HCT116 (cell line): ENCODE results near the gene GNG7. TPM values are rescaled to one million over a fixed set of nuclear protein-coding genes. Genes with fewer than 3 reads are reported as not detected.

ENCODE experiments used
- ATAC-seq: fragments of 200-7000 bp; cut with Tn5 transposase; 2 replicates; pipeline ENCODE4 v1.9.1; 2020; ENCODE audit warnings: mild to moderate bottlenecking, moderate library complexity
- BruUV-seq: library from RNA; stranded (reverse); fragments of 400-500 nt; replicated peaks from 2 replicates; lab custom pipeline; 2021; lab: Mats Ljungman, UMichigan
- CTCF ChIA-PET: fragments of 300-600 bp; sonication (Branson Sonifier 250); formaldehyde crosslinking; loops from one replicate; lab custom pipeline; 2021; ENCODE audit warnings: antibody characterized with exemption; lab: Charles Lee
- POLR2A ChIA-PET: fragments of 300-600, 350-600 bp; sonication (Branson Sonifier 250); formaldehyde crosslinking; loops from one replicate; lab custom pipeline; 2021; ENCODE audit warnings: antibody characterized with exemption; lab: Charles Lee
- RAD21 ChIA-PET, 2 experiments: fragments of 300-600 bp; sonication (Branson Sonifier 250); formaldehyde crosslinking; loops; one replicate each; lab custom pipeline; 2023; ENCODE audit warnings: low total read pairs in 2 of 2; ENCODE audit not compliant: uncharacterized antibody in 2 of 2, unreplicated experiment in 2 of 2, low non-redundant PET in 1 of 2; lab: Charles Lee
- DNase-seq: peaks from one replicate; pipeline ENCODE4 v3.0.0-alpha.2; 2010; ENCODE audit warnings: low read depth, low spot score
- H2AFZ ChIP-seq: fragments of 200-600 bp; shearing (Covaris generic), sonication (generic); 2 replicates; pipeline ENCODE4 v1.6.1; 2017; ENCODE audit warnings: low read depth, mixed run types, mixed read lengths, antibody characterized with exemption, low read length; ENCODE audit not compliant: poor library complexity, severe bottlenecking
- H3K27ac ChIP-seq: 2 replicates; pipeline ENCODE4 v1.5.1; 2012; ENCODE audit warnings: low read depth, low read length
- H3K27me3 ChIP-seq: fragments of 200-600 bp; sonication (generic); 2 replicates; pipeline ENCODE4 v1.6.1; 2016; ENCODE audit warnings: mixed run types, low read length, mixed read lengths; ENCODE audit not compliant: insufficient read depth
- H3K36me3 ChIP-seq, 2 experiments: fragments of 200-500 bp in 1 of 2; fragments of 200-600 bp in 1 of 2; sonication (Bioruptor generic) in 1 of 2; sonication (generic) in 1 of 2; 2 replicates each; pipeline versions ENCODE4 v1.5.1 to v1.6.1; 2014 to 2016; ENCODE audit warnings: low read length in 2 of 2, inconsistent platforms in 1 of 2, mixed read lengths in 1 of 2, mixed run types in 1 of 2; ENCODE audit not compliant: insufficient read depth in 2 of 2, control insufficient read depth in 1 of 2
- H3K4me1 ChIP-seq, 2 experiments: fragments of 200-600 bp in 1 of 2; sonication (generic) in 1 of 2; 2 replicates each; pipeline versions ENCODE4 v1.5.1 to v1.6.1; 2012 to 2017; ENCODE audit warnings: low read length in 2 of 2, inconsistent platforms in 1 of 2, mild to moderate bottlenecking in 1 of 2, mixed read lengths in 1 of 2, mixed run types in 1 of 2, moderate library complexity in 1 of 2; ENCODE audit not compliant: insufficient read depth in 2 of 2, control insufficient read depth in 1 of 2
- H3K4me2 ChIP-seq: fragments of 200-600 bp; sonication (generic); 2 replicates; pipeline ENCODE4 v1.6.1; 2017; ENCODE audit warnings: mixed run types, low read length, mixed read lengths
- H3K4me3 ChIP-seq, 2 experiments: fragments of 200-600 bp in 1 of 2; sonication (generic) in 1 of 2; replicated peaks in 1 of 2; 2 replicates each; pipeline ENCODE4 v1.5.1; 2011 to 2016; ENCODE audit warnings: low read length in 2 of 2, control low read depth in 1 of 2, low read depth in 1 of 2, mild to moderate bottlenecking in 1 of 2, mixed read lengths in 1 of 2, mixed run types in 1 of 2
- H3K79me2 ChIP-seq: fragments of 200-600 bp; sonication (generic); 2 replicates; pipeline ENCODE4 v1.6.1; 2017; ENCODE audit warnings: mild to moderate bottlenecking, mixed run types, low read length, moderate library complexity, mixed read lengths; ENCODE audit not compliant: insufficient read depth
- H3K9ac ChIP-seq: fragments of 200-600 bp; sonication (generic); 2 replicates; pipeline ENCODE4 v1.6.1; 2016; ENCODE audit warnings: low read length, mixed read lengths
- H3K9me2 ChIP-seq: fragments of 200-600 bp; sonication (generic), shearing (Covaris generic); 2 replicates; pipeline ENCODE4 v1.6.1; 2017; ENCODE audit warnings: mixed run types, mild to moderate bottlenecking, moderate library complexity; ENCODE audit not compliant: insufficient read depth
- H3K9me3 ChIP-seq, 2 experiments: fragments of 200-500 bp in 1 of 2; fragments of 200-600 bp in 1 of 2; sonication (Bioruptor generic) in 1 of 2; sonication (generic) in 1 of 2; 2 replicates each; pipeline ENCODE4 v1.6.1; 2014 to 2017; ENCODE audit warnings: low read length in 2 of 2, mixed read lengths in 2 of 2, inconsistent platforms in 1 of 2, low read depth in 1 of 2, mild to moderate bottlenecking in 1 of 2, mixed run types in 1 of 2, moderate library complexity in 1 of 2; ENCODE audit not compliant: control insufficient read depth in 1 of 2, insufficient read depth in 1 of 2
- H4K20me1 ChIP-seq: fragments of 200-600 bp; sonication (generic), shearing (Covaris generic); 2 replicates; pipeline ENCODE4 v1.6.1; 2017; ENCODE audit warnings: mixed run types, mild to moderate bottlenecking, moderate library complexity; ENCODE audit not compliant: insufficient read depth
- CBX3 ChIP-seq: IDR thresholded peaks from 2 replicates; pipeline ENCODE4 v1.6.1; 2012; ENCODE audit warnings: low read depth
- CEBPB ChIP-seq: IDR thresholded peaks from 2 replicates; pipeline ENCODE4 v1.6.1; 2012; ENCODE audit warnings: low read depth
- CTCF ChIP-seq, 3 experiments: fragments of 200-600 bp in 1 of 3; sonication (generic) in 1 of 3; IDR thresholded peaks in 2 of 3; conservative IDR thresholded peaks in 1 of 3; 2 replicates each; pipeline ENCODE4 v1.5.1; 2012 to 2017; ENCODE audit warnings: low read depth in 2 of 3, low read length in 2 of 3, antibody characterized with exemption in 1 of 3, borderline replicate concordance in 1 of 3, control low read depth in 1 of 3, mild to moderate bottlenecking in 1 of 3, mixed read lengths in 1 of 3, mixed run types in 1 of 3, moderate library complexity in 1 of 3; ENCODE audit not compliant: insufficient read depth in 1 of 3
- EZH2 ChIP-seq: fragments of 200-600 bp; sonication (generic); IDR thresholded peaks from 2 replicates; pipeline ENCODE4 v1.6.1; 2017; ENCODE audit warnings: antibody characterized with exemption, mixed run types
- FOSL1 ChIP-seq: IDR thresholded peaks from 2 replicates; pipeline ENCODE4 v1.6.1; 2012; ENCODE audit warnings: low read depth
- MAX ChIP-seq: IDR thresholded peaks from 2 replicates; pipeline ENCODE4 v1.6.1; 2012
- SIN3A ChIP-seq: IDR thresholded peaks from 2 replicates; pipeline ENCODE4 v1.6.1; 2012; ENCODE audit warnings: low read depth
- SP1 ChIP-seq: IDR thresholded peaks from 2 replicates; pipeline ENCODE4 v1.6.1; 2012; ENCODE audit warnings: low read depth
- TCF7L2 ChIP-seq: IDR thresholded peaks from 2 replicates; pipeline ENCODE4 v1.7.0; 2011; ENCODE audit warnings: borderline replicate concordance, inconsistent platforms; ENCODE audit not compliant: insufficient read depth, insufficient read length; ENCODE audit errors: extremely low read depth
- ZBTB33 ChIP-seq: IDR thresholded peaks from 2 replicates; pipeline ENCODE4 v1.6.1; 2011; ENCODE audit warnings: mild to moderate bottlenecking, low read length, moderate library complexity; ENCODE audit not compliant: insufficient replicate concordance; ENCODE audit errors: extremely low read depth
- ZNF274 ChIP-seq: fragments of 200-500 bp; sonication (Bioruptor generic); IDR thresholded peaks from 2 replicates; pipeline ENCODE4 v1.6.1; 2014; ENCODE audit warnings: mild to moderate bottlenecking, low read depth, low read length, inconsistent platforms
- intact Hi-C: fragments of 100-400 bp; cut with micrococcal nuclease; formaldehyde crosslinking; loops from 2 replicates; pipeline ENCODE4 v1.10.0; 2022
- total RNA-seq: library from RNA; stranded (reverse); gene quantifications from one replicate; pipeline ENCODE4 v1.2.1, GENCODE V29; 2021; ENCODE audit not compliant: unreplicated experiment

GNG7 gene
- total RNA-seq, 1 experiment from 2014 or later: 11.3 TPM

GRCh38 chr19:2477141-2477710 is 225.3 kb downstream of the GNG7 start:
- ATAC-seq (no peak), DNase-seq (no peak)
- 0 out of 2 replicates have a peak, but pooled peaks have one; percentile 20 for TF ChIP-seq SIN3A
- TF ChIP-seq CEBPB: no peak
- no peak for TF ChIP-seq FOSL1
- TF ChIP-seq MAX: no peak
- TF ChIP-seq EZH2: no peak
- BruUV-seq: no TSS peak
- ChIA-PET POLR2A (interaction anchor here (0.6 to 4.0 kb wide), 20 partner anchors 14 to 142 kb away, joined by 3 to 91 read pairs (median 16); no protein-coding TSS in a partner anchor), RAD21 (interaction anchor here (1.2 to 2.4 kb wide), 6 partner anchors 48 to 134 kb away, joined by 3 to 11 read pairs (median 10); no protein-coding TSS in a partner anchor), CTCF (interaction anchor here (1.8 to 3.0 kb wide), 3 partner anchors 102 to 137 kb away, joined by 8 to 24 read pairs (median 23); no protein-coding TSS in a partner anchor)
- H2AFZ ChIP-seq: no peak overlapping the region
- peaks cover 14% of the 10 kb centered on the region; the same call in 1 of the 2 replicates for H4K20me1 ChIP-seq
- no peaks in the 10 kb centered on the region for H3K9me3 ChIP-seq
- peaks cover 2 to 20% of the 10 kb centered on the region in 2 experiments; a peak in 1 of 4 replicates for H3K36me3 ChIP-seq
- peaks cover 24% of the 10 kb centered on the region for H3K79me2 ChIP-seq
- H3K4me3 ChIP-seq: peak overlapping the region; percentile 96 to 99
- peak overlapping the region; percentile 98 for H3K4me2 ChIP-seq
- H3K27ac ChIP-seq: peak overlapping the region; percentile 78; the same call in 1 of the 2 replicates
- intact Hi-C loops: no loop called here
- peaks cover 18 to 42% of the 10 kb centered on the region in 2 experiments for H3K4me1 ChIP-seq
- H3K27me3 ChIP-seq: no peaks in the 10 kb centered on the region
- peak overlapping the region; percentile 93 for H3K9ac ChIP-seq
- no peaks in the 10 kb centered on the region for H3K9me2 ChIP-seq

- Histone ChIP-seq H3K4me2 (peak overlapping the region; percentile 98), H4K20me1 (peaks cover 14% of the 10 kb centered on the region; the same call in 1 of the 2 replicates), H3K9ac (peak overlapping the region; percentile 93), H3K27me3 (no peaks in the 10 kb centered on the region), H3K9me3 (no peaks in the 10 kb centered on the region), H3K4me1 (peaks cover 18 to 42% of the 10 kb centered on the region in 2 experiments), H3K9me2 (no peaks in the 10 kb centered on the region), H3K36me3 (peaks cover 2 to 20% of the 10 kb centered on the region in 2 experiments; a peak in 1 of 4 replicates), H3K4me3 (peak overlapping the region; percentile 96 to 99), H2AFZ (no peak overlapping the region), H3K79me2 (peaks cover 24% of the 10 kb centered on the region), H3K27ac (peak overlapping the region; percentile 78)
- TSS peak; percentile 94 for BruUV-seq
- no peak for DNase-seq
- peak; percentile 5 for ATAC-seq
- intact Hi-C loops: loop anchor here (1.0 kb wide), 1 partner anchor 49 kb away; no protein-coding TSS in a partner anchor
- CTCF ChIA-PET: interaction anchor here (0.8 to 3.0 kb wide), 8 partner anchors 13 to 142 kb away, joined by 3 to 24 read pairs (median 4); no protein-coding TSS in a partner anchor
- POLR2A ChIA-PET: interaction anchor here (0.6 to 4.0 kb wide), 43 partner anchors 8 to 307 kb away, joined by 3 to 91 read pairs (median 7); partner anchors contain the start of genes LSM7, SGTA and TIMM13
- RAD21 ChIA-PET: interaction anchor here (0.7 to 2.4 kb wide), 14 partner anchors 15 to 138 kb away, joined by 3 to 11 read pairs (median 5); no protein-coding TSS in a partner anchor
- no peak for TF ChIP-seq ZNF274
- TF ChIP-seq SP1: no peak
- no peak; the same call in 1 of the 2 replicates for TF ChIP-seq MAX
- TF ChIP-seq FOSL1: no peak
- no peak for TF ChIP-seq CBX3
- no peak for TF ChIP-seq CTCF (IDR thresholded peaks at IDR 0.05 in 2 of 3, conservative IDR thresholded peaks at IDR 0.05 in 1 of 3; ENCODE audit: borderline replicate concordance in 1 of 3, insufficient read depth in 1 of 3, low read depth in 2 of 3, low read length in 2 of 3)
- no peak for TF ChIP-seq ZBTB33
- TF ChIP-seq TCF7L2: no peak
Observed at GRCh38 chr19:2476451-2477140, 225.9 kb downstream of the GNG7 start.
